ENCODE measurements around the gene TXNRD1.
"Not testable (repeated sequence)": the region's sequence is repeated elsewhere in the genome, so short reads cannot be mapped to it uniquely, and the experiment has no call there.

TXNRD1 gene

DNA sequence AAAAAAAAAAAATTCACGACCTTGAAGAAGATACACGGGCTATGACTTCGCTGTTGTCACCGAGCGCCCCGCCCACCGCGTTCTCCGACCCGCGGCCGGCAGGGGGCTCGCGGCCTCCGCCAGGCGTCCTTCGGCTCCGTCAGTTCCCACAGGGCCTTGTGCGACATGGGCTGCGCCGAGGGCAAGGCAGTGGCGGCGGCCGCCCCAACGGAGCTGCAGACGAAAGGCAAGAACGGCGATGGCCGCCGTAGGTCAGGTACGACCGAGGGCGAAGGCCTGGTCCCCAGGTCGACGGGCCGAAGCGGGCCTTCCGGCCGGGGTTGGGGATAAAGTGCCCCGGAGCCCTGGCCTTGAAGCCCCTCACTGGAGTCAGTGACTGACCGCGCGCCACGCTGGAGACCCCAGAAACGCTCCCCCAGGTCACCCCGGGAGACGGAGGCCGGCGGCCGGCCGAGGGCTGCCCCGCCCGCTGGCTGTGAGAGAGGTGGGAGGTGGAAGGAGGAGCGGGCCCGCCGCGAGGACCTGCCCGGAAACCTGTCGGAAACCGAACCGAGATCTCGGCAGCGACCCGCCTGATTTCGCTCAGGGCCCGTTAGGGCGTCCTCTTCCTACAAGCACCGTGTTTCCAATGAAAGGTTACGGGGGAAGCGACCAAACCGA, at the start of gene TXNRD1:
Gene TXNRD1, plus strand, starts transcription at position 142 of the 660 bp plus-strand sequence. Its CDS starts 24 bp downstream, at position 166.
- H3K9me3 Mint-ChIP-seq, result peaks cover 5% of the 10 kb centered on the region
- peak within 1 kb of the TSS; percentile 79 for H3K4me3 Mint-ChIP-seq
- H3K4me1 Mint-ChIP-seq, result peaks cover 37% of the 10 kb centered on the region
- peak within 1 kb of the TSS; percentile 66 for H3K27ac Mint-ChIP-seq
- no peaks in the 10 kb centered on the region for H3K27me3 Mint-ChIP-seq
- no peaks in the 10 kb centered on the region for H3K36me3 Mint-ChIP-seq

DNA sequence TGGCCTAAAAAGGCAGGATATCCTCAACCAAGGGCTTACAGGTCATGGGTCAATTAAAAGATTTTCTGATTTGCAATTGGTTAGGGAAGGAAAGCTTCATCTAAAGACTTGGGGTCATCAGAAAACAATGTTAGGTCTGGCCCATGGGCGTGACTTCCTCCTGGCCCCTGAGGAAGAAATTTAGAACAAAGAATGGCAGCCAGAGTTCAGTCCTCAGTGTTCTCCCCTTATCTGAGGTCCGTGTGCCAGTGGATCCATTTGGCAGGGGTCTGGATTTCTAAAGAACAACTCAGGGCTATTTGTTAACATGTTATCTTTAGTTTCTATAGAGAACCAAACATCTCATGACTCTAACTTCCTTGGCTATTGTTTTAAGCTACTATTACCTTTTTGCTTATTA, 49.8 kb upstream of the TXNRD1 start:
- H3K4me3 Mint-ChIP-seq, result no peak overlapping the region
- H3K36me3 Mint-ChIP-seq, result peaks cover 2% of the 10 kb centered on the region
- no peaks in the 10 kb centered on the region for H3K9me3 Mint-ChIP-seq
- peaks cover 1% of the 10 kb centered on the region for H3K27me3 Mint-ChIP-seq
- H3K27ac Mint-ChIP-seq, result no peak overlapping the region
- peaks cover 3% of the 10 kb centered on the region for H3K4me1 Mint-ChIP-seq

DNA sequence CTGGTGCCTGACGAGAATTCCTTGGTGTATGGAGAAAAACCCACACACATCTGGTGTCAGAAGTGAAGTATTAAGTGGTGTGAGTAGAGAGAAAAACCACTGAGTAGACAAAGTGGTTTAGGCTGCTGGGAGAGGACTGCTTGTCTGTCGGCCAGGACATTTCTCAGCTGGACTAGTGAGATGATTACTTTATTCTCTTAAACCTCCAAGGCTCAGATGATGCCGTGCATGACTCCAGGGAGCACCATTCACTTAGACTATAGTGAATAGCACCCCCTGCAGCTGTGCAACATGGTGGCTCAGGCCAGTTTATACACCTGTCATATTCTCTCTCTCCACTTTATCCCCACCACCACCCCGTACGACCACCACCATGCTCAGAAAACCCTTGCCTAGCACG, 49.1 kb upstream of the TXNRD1 start:
- Mint-ChIP-seq H3K4me3 (no peak overlapping the region), H3K9me3 (no peaks in the 10 kb centered on the region), H3K27me3 (peaks cover 1% of the 10 kb centered on the region), H3K27ac (no peak overlapping the region), H3K36me3 (peaks cover 2% of the 10 kb centered on the region), H3K4me1 (peaks cover 3% of the 10 kb centered on the region)

DNA sequence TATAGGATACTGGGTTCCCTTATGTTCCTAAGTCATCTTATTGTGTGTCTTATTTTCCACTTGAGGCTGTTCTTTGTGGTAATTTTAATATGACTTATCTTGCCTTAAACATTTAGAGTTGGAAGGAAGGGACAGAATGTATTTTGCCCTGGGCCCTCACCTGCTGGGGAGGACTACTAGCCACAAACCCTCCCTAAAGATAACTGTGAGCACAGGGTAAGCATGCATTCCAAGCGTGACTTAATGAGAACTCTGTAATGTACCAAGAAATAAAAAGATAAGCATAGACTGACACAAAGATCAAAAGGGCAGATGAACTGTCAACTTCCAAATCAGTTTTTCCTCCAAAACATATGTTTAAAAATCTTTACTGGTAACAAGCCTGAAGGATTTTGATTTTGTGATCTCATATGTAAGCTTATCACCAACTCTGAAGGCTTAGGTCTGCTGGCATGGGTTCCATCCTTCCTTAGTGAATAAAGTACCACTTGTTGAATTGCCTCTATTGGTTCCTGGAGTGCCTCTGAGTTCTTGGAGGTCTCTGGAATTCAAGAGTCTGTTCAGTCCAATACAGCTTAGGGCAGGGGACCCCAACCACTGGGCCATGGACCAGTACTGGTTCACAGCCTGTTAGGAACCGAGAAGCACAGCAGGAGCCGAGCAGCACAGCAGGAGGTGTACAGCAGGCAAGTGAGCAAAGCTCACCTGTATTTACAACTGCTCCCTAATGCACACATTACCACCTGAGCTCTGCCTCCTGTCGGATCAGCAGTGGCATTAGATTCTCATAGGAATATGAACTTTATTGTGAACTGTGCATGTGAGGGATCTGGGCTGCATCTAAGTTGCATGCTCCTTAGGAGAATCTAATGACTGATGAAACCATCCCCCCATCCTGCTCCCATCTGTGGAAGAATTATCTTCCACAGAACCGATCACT, 47.8 kb upstream of the TXNRD1 start:
- H3K27me3 Mint-ChIP-seq, result no peaks in the 10 kb centered on the region
- H3K36me3 Mint-ChIP-seq, result no peaks in the 10 kb centered on the region
- no peak overlapping the region for H3K27ac Mint-ChIP-seq

DNA sequence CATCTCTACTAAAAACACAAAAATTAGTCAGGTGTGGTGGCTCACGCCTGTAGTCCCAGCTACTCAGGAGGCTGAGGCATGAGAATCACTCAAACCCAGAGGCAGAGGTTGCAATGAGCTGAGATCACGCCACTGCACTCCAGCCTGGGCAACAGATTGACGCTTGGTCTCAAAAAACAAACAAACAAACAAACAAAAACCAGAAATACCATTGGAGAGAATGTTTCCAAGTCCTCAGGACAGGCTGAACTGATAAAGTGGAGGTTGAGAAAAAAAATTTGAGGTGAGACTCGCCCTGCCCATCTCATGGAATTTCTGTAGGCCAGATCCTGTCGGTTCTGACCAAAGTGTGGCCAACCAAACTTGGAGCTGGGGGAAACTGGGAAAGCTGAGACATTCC, 47.0 kb upstream of the TXNRD1 start:
- H3K36me3 Mint-ChIP-seq, result no peaks in the 10 kb centered on the region
- H3K27me3 Mint-ChIP-seq, result no peaks in the 10 kb centered on the region
- no peaks in the 10 kb centered on the region for H3K4me1 Mint-ChIP-seq
- H3K4me3 Mint-ChIP-seq, result no peak overlapping the region
- H3K9me3 Mint-ChIP-seq, result no peaks in the 10 kb centered on the region
- H3K27ac Mint-ChIP-seq, result no peak overlapping the region

More for the DNA sequence above, 47.8 kb upstream of the TXNRD1 start:
- H3K4me3 Mint-ChIP-seq, result no peak overlapping the region
- no peaks in the 10 kb centered on the region for H3K9me3 Mint-ChIP-seq
- peaks cover 2% of the 10 kb centered on the region for H3K4me1 Mint-ChIP-seq

DNA sequence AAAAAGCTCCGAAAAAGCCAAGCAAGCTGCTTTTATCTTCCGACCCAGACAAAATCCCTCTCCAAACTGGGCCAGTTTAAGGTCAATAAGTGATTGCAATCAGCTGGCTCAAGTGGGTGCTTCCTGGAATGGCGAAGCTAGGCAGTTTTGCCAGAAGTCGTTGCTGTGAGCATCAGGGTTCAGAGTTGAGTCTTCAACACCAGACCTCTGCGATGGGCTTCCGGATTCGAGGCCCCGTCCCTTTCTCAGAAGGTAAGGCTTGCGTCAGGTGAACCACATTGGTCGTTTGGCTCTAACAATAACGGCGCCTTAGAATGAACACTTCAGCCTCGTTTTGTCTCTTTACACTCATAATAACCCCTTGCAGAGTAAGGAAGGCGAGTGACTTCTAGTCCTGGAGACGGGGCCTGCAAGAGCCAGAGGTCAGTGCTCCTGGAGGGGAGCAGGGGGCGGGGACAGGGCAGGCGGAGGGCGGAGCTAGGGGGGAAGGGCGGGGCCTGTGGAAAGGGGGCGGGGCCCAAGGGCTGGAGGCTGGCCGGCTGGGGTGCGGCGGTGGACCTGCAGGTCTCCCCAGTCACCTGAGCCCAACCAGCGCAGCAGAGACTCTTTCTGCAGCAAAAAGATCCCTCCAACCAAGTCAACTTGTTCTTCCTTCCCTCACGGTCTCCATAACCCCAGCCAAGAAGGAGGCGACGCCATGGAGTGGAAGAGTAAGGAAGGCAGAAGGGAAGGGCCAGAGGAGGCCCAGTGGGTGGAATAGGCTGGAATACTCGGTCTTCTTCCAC, 43.6 kb upstream of the TXNRD1 start:
- Mint-ChIP-seq H3K27ac (no peak overlapping the region), H3K4me1 (no peaks in the 10 kb centered on the region), H3K27me3 (no peaks in the 10 kb centered on the region), H3K36me3 (no peaks in the 10 kb centered on the region), H3K9me3 (no peaks in the 10 kb centered on the region), H3K4me3 (no peak overlapping the region)

DNA sequence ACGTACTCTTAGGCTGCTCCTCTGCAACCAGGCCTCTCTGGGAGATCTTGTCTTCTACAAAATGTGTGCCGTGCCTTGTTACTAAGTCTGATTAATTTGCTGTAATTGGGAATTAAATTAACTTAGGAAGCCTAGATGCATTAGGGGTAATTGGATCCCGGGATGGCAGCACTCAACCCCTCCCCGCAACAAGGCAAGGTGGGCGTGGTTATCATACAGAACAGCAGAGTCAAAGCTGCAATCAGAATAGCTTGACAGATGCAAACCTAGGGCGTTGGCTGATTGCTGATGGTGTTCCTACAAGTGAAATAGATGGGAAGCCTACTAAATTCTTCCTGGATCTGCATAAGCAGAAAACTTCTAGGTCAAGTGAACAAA, 43.0 kb upstream of the TXNRD1 start:
- Mint-ChIP-seq H3K4me1 (no peaks in the 10 kb centered on the region), H3K27me3 (no peaks in the 10 kb centered on the region), H3K27ac (no peak overlapping the region), H3K36me3 (no peaks in the 10 kb centered on the region), H3K4me3 (no peak overlapping the region), H3K9me3 (no peaks in the 10 kb centered on the region)

DNA sequence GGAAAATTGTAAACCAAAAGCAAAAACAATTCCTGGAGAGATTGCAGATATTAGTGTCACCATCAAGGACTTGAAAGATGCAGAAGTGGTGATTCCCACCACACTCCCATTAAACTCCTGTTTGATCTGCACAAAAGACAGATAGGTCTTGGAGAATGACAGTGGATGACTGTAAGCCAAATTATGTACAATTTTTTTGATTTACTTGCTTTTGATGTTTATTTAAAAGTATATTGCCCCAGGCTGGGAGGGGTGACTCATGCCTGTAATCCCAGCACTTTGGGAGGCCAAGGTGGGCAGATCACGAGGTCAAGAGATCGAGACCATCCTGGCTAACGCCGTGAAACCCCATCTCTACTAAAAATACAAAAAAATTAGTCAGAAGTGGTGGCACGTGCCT, 41.8 kb upstream of the TXNRD1 start:
- not testable (repeated sequence) for H3K27me3 Mint-ChIP-seq, H3K27ac Mint-ChIP-seq, H3K9me3 Mint-ChIP-seq, H3K4me1 Mint-ChIP-seq, H3K36me3 Mint-ChIP-seq, H3K4me3 Mint-ChIP-seq

DNA sequence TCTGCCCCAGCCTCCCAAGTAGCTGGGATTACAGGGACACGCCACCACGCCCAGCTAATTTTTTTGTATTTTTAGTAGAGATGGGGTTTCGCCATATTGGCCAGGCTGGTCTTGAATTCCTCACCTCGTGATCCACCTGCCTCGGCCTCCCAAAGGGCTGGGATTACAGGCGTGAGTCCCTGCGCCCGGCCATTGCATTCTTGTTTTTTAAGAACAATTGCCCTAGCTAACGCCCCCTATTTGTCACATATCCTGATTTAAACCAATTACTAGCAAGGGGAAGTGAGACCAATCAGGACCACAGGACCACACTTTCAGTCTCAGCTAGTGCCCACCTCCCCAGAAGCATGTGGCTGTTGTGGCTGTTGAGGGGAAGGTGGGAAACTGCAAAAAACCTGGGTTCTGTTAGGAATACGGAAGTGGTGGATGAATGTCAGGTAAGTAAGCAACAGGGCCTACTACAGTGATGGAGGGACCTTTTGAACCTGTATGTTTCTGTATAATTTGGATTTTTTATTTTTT, 39.8 kb upstream of the TXNRD1 start:
- no peak overlapping the region for H3K27ac Mint-ChIP-seq
- no peaks in the 10 kb centered on the region for H3K27me3 Mint-ChIP-seq
- no peaks in the 10 kb centered on the region for H3K36me3 Mint-ChIP-seq
- H3K4me3 Mint-ChIP-seq, result no peak overlapping the region
- no peaks in the 10 kb centered on the region for H3K4me1 Mint-ChIP-seq
- no peaks in the 10 kb centered on the region for H3K9me3 Mint-ChIP-seq

DNA sequence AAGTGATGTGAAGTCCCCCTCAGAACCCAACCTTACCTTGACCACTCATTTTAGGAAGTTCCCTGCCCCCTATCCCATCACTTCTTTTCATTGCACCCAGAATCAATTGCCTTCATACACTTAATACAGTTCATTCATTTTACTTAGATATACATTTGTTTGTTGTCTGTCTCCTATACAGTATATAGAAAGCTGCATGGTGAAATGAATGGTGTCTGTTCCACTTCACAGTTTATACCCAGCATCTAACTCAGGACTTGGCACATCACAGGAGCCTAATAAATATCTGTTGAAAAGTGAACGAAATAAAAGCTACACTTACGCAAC, 38.3 kb upstream of the TXNRD1 start:
- Mint-ChIP-seq H3K27me3 (no peaks in the 10 kb centered on the region), H3K27ac (no peak overlapping the region), H3K36me3 (peaks cover 2% of the 10 kb centered on the region), H3K4me3 (no peak overlapping the region), H3K4me1 (no peaks in the 10 kb centered on the region), H3K9me3 (no peaks in the 10 kb centered on the region)

DNA sequence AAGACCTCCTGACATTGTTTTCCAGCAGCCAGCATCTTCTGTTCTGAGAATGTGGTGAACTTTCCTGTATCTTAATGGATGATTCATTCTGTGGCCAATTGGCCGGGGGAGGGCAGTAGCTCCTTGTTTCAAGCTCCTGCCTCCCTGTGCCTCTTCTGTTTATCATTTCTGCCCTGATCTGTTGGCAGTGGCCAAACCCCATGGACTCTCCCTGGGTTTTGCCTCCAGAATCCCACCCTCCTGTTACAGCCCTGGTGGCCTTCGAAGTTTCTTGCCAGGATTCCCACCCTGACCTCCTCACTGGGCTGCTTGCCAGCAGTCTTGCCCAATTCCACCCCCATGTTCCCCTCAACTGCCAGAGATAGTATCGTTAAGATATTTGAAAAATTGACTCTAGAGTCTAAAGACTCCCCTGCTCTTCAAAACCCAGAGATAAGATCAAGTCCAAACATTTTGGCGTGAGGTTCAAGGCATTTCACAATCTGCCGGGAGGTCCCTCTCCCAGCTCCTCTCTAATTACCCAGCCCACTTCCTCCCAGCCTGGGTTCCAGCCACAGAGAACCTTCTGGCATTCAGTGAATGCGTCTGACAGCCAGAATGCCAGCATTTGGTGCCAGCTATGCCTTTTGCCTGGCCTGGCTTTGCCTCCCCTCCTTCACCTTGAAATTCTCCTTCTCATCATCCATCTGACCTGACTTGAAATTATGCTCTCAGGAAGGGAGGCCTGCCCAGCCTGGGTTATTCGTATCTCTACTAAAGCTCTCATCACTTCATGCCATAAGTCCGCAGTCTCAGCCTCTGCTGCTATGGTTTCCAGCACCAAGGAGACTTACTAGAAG, 37.7 kb upstream of the TXNRD1 start:
- Mint-ChIP-seq H3K4me3 (no peak overlapping the region), H3K27me3 (no peaks in the 10 kb centered on the region), H3K4me1 (no peaks in the 10 kb centered on the region), H3K36me3 (peaks cover 2% of the 10 kb centered on the region), H3K27ac (no peak overlapping the region), H3K9me3 (no peaks in the 10 kb centered on the region)

DNA sequence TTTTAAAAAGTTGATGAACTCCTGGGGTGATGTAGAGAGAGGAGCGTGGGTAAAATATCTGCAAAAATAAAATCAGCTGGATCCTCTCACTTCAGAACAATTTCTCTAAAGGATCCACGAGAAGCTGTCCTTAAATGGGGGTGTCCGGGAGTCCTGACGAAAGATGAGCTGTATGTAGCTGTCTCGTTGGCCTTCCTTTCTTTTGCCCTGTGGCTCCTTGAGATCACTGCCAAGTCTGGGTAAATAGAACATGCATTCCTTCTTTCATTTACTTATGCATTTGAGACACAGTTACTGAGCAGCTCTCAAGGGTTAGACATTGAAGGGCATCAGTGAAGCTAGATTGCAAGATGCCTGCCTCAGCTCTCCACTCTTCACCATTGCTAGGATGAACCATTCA, 35.2 kb upstream of the TXNRD1 start:
- Mint-ChIP-seq H3K27me3 (no peaks in the 10 kb centered on the region), H3K4me3 (no peak overlapping the region), H3K4me1 (no peaks in the 10 kb centered on the region), H3K27ac (no peak overlapping the region), H3K9me3 (no peaks in the 10 kb centered on the region), H3K36me3 (peaks cover 2% of the 10 kb centered on the region)

DNA sequence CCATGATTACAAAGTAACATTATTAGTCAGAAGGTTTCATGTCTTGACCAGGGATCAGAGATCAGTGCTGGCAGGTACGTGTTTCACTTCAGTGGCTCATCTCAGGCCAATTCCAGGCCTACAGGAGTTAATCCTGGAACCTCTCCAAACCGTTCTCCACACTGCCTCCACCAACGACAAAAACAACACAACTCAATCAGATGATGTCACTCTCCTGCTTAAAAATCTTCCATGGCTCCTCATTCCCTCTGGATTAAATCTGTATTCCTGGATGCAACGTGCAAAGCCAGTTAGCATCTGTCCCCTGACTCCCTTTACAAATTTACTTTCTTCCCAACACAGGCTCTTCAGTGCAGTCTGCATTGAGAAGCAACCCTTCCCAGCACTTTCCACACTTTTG, 34.3 kb upstream of the TXNRD1 start:
- no peak overlapping the region for H3K27ac Mint-ChIP-seq
- H3K4me3 Mint-ChIP-seq, result no peak overlapping the region
- no peaks in the 10 kb centered on the region for H3K27me3 Mint-ChIP-seq

DNA sequence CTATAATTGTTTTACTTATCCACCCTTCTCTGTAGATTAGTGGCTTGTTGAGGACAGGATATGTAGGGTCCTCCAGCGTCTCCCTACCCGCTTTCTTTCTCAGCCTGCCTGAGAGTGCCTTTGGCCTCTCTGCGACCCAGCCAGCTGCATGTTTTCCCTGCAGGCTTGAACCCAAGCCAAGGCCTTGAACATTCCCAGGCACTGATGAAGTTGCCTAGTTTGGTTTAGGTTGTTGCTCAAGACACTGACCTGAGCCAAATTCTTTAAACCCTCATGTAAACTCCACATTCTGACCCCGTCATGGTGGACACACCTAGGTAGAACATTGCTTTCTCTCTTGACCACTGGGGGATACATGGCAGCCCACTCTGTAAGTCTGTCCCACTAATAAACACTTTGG, 33.4 kb upstream of the TXNRD1 start:
- no peak overlapping the region for H3K27ac Mint-ChIP-seq
- no peak overlapping the region for H3K4me3 Mint-ChIP-seq

More for the DNA sequence above, 34.3 kb upstream of the TXNRD1 start:
- Mint-ChIP-seq H3K36me3 (peaks cover 2% of the 10 kb centered on the region), H3K9me3 (no peaks in the 10 kb centered on the region), H3K4me1 (no peaks in the 10 kb centered on the region)

More for the DNA sequence above, 33.4 kb upstream of the TXNRD1 start:
- no peaks in the 10 kb centered on the region for H3K27me3 Mint-ChIP-seq
- no peaks in the 10 kb centered on the region for H3K4me1 Mint-ChIP-seq
- peaks cover 2% of the 10 kb centered on the region for H3K36me3 Mint-ChIP-seq
- H3K9me3 Mint-ChIP-seq, result no peaks in the 10 kb centered on the region
